ENCODE data around the gene TTC9B.

GRCh38 chr19:40236026-40236355 is 17.8 kb upstream of the TTC9B start:
- TF ChIP-seq, protein P1, sequence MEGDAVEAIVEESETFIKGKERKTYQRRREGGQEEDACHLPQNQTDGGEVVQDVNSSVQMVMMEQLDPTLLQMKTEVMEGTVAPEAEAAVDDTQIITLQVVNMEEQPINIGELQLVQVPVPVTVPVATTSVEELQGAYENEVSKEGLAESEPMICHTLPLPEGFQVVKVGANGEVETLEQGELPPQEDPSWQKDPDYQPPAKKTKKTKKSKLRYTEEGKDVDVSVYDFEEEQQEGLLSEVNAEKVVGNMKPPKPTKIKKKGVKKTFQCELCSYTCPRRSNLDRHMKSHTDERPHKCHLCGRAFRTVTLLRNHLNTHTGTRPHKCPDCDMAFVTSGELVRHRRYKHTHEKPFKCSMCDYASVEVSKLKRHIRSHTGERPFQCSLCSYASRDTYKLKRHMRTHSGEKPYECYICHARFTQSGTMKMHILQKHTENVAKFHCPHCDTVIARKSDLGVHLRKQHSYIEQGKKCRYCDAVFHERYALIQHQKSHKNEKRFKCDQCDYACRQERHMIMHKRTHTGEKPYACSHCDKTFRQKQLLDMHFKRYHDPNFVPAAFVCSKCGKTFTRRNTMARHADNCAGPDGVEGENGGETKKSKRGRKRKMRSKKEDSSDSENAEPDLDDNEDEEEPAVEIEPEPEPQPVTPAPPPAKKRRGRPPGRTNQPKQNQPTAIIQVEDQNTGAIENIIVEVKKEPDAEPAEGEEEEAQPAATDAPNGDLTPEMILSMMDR (IDR thresholded peaks at IDR 0.05): no peak
- no peak for TF ChIP-seq POLR2A (IDR thresholded peaks at IDR 0.05)
- TF ChIP-seq POLR2AphosphoS5 (IDR thresholded peaks at IDR 0.05; ENCODE audit: insufficient read depth in 1 of 2, low read depth in 1 of 2): no peak
